Iris pigment epithelial cell (primary cell): ENCODE results near the gene PARP9.
A peak's percentile ranks its signal among the peaks of the same experiment; 100 is the strongest.

Experiments
- DNase-seq: peaks from one replicate; pipeline ENCODE4 v3.0.0-alpha.2; 2011; ENCODE audit warnings: low read depth

Gene PARP9

DNA sequence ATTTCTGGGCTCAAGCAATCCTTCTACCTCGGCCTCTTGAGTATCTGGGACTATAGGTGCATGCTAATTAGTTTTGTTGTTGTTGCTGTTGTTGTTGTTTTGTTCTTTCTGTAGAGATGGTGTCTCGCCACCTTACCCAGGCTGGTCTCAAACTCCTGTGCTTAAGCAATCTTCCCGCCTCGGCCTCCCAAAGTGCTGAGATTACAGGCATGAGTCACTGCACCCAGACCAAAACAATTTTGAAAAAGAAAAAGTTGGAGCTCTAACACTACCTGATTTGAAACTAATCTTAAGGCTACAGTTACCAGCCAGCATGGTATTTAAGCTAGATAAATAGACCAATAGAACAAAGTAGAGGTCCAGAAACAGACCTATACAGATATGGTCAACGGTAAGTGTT lies 79.1 kb downstream of the PARP9 start:
- DNase-seq = peak; percentile 80

DNA sequence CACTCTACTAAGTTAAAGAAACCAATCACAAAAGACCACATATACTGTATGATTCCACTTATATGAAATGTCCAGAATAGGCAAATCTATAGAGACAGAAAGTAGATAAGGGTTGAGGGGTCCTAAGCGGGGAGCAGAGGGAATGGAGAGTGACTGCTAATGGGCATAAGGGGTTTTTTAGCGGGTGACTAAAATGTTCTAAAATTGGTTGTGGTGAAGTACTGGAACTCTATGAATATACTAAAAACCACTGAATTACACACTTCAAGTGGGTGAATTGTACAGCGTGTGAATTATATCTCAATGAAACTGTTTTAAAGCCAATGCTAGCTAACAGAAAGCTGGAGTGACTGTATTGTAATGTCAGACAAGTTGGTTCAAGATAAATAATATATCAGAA lies 82.7 kb downstream of the PARP9 start:
- DNase-seq = no peak
